ENCODE results near the gene SLC8B1.
A peak's percentile ranks its signal among the peaks of the same experiment; 100 is the strongest.
"Not testable (repeated sequence)": the region's sequence is repeated elsewhere in the genome, so short reads cannot be mapped to it uniquely, and the experiment has no call there.

The SLC8B1 gene

GRCh38 chr12:113354192-113354591 lies 19.3 kb upstream of the SLC8B1 start:
- not testable (repeated sequence) for DNase-seq

GRCh38 chr12:113351089-113351488 lies 16.2 kb upstream of the SLC8B1 start:
- DNase-seq = no peak

- no peak for DNase-seq
These were observed 14.1 kb upstream of the SLC8B1 start for GRCh38 chr12:113348849-113349536.

- peak; percentile 75 for DNase-seq
These were observed 13.0 kb upstream of the SLC8B1 start for GRCh38 chr12:113347892-113348291.

GRCh38 chr12:113347107-113347506 lies 12.2 kb upstream of the SLC8B1 start:
- DNase-seq = no peak

DNA sequence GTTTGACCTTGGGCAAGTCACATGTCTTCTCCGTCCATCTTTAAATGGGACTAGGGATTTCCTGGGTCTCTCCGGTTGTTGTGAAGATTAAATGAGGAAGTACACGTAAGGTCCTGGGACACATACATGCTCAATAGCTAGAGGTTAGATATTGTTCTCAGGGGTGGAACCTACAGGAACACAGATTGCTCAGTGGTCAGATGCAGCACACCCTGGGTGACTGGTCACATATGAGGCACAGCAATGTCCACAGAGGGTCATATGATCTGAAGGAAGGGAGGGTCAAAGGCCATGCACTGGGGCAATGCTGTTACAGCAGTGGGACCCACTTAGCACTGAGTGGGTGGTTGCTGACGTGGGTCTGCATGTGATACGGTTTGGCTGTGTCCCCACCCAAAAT lies 11.4 kb upstream of the SLC8B1 start:
- no peak for DNase-seq

DNA sequence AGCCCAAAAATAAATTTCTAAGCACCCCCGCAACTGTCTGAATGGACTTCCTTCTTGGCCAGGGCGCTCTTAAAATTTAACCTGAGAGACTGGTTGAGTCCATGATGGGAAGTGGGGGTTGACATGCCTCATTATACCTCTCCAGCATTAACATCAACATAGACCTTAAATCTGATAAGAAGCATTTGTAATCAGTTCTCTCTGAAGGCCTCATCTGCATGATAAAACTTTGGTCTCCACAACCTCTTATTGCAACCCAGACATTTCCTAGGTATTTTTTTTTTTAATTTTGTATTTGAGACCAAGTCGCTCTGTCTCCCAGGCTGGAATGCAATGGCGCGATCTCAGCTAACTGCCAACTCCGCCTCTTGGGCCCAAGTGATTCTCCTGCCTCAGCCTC lies 10.4 kb upstream of the SLC8B1 start:
- DNase-seq = no peak

DNA sequence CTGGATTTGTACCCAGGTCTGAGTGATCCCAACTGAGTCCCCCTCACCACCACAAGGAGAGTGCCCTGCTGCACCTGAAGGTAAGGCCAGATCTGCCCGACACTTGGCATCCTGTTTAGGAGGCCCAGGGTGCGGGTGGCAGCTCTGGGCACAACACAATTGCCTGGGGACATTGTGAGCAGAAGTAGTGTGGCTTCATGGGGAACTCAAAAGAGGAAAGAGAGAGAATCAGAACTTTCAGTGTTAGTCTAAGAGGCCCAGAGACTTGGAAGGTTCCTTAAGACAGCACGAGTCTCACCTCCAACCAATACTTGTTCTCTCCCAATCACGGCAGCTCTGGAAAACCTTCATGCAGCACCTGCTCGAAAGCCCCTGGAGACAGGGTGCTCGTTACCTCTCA lies 6.6 kb upstream of the SLC8B1 start:
- no peak for DNase-seq

DNA sequence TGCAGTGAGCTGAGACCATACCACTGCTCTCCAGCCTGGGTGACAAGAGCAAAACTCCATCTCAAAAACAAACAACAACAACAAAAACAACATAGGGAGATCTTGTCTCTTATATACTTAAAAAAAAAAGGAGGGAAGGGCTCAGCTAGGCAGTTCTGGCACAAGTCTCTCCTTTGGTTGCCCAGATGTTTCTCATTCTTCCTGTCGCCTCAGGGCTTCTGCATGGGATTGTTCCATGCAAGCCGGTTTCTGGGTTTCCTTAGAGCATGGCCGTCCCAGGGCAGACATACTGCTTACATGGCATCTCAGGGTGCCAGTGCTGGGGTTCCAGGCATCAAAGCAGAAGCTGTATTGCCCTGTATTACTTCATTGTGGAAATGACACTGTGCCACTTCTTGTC lies 5.2 kb upstream of the SLC8B1 start:
- DNase-seq = no peak

DNA sequence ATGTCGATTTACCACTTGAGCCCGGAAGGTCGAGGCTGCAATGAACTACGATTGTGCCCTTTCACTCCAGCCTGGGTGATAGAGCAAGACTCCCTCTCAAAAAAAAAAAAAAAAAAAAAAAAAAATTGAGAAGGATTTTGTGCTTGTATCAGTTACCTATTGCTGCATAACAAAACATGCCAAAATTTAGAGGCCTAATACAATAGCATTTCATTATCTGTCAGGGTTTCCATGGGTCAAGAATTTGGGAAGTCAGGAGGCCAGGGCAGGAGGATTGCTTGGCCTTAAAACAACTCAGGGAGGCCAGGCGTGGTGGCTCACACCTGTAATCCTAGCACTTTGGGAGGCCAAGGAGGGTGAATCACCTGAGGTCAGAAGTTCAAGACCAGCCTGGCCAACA lies 4.6 kb upstream of the SLC8B1 start:
- no peak for DNase-seq

DNA sequence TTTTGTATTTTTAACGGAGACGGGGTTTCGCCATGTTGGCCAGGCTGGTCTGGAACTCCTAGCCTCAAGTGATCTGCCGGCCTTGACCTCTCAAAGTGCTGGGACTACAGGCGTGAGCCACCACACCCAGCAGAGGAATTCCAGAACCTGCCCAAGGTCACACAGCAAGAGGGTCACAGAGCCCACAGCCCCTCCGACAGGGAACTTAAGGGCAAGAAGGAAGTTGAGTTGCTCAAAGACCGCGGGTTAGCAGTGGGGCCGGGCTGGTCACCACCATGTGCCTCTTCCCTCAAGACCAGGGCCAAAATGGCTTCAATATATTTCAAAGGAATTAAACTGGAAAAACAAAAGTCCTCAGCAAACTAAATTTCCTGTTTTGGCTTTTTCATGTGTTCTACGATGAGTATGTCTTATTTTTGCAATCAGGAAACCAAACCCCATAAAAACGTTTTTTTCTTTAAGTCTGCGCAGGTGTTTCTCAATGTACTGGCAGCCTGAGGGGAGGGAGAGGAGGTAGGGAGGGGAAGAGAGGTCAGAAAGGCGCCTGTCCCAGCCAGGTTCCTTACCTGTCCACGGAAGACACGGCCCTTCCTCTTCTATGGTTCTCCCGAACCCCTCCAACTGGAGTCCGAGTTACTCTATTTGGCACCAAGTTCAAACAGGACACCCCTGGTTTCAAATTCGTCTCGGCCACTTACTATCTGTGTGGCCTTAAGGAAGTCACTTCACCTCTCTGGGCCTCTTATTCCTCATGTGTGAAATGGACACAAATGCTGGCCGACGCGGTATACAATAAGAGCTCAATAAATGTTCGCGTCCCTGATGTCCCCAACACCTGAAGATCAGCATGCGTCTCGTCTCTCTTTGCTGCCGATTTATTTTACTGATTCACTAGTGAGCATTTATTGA lies 778 bp downstream of the SLC8B1 start:
- DNase-seq = peak; percentile 61

GRCh38 chr12:113333418-113333750 lies 1.5 kb downstream of the SLC8B1 start:
- DNase-seq = no peak

GRCh38 chr12:113332688-113333417 lies 2.1 kb downstream of the SLC8B1 start:
- DNase-seq = no peak

DNA sequence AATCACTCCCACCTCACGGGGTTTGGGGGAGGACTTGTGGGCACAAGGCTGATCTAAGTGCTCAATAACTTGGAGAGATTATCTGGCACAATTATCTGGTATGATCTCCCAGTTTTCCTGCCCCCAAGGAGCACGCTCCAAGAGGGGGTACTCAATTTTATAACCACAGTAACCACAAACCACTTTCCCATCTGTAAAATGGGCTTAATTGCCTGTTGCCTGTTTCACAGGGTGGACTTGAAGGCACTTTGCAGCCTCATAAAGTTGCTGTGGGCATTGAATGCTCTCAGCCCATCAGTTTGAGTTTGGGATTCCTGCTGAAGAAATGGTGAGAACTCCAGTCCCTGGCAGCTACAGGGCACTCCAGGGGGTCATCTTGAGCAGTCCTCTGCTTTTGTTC lies 4.4 kb downstream of the SLC8B1 start:
- no peak for DNase-seq

GRCh38 chr12:113329791-113330417 lies 5.0 kb downstream of the SLC8B1 start:
- no peak for DNase-seq

GRCh38 chr12:113329022-113329790 lies 5.7 kb downstream of the SLC8B1 start:
- DNase-seq = no peak

DNA sequence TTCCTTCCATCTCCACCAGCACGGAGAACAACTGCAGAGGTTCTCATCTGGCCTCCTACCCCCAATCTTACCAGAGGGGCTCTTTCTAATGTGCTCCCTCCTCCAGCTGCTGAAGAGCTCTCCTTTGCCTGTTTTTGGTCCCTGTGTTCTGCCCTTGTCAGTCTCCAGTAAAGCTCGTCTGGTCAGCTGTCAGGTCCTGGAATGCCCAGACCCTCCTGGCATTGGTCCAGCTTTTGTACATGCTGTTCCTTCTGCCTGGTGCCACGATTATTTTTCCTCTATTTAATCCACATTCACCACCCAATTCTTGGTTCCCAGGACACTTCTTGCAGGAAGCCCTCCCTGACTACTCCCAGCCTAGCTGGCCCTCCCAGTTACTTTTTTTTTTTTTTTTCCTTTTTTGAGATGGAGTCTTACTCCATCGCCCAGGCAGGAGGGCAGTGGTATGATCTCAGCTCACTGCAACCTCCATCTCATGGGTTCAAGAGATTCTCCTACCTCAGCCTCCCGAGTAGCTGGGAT lies 6.5 kb downstream of the SLC8B1 start:
- DNase-seq = no peak

GRCh38 chr12:113326775-113327395 lies 8.0 kb downstream of the SLC8B1 start:
- no peak for DNase-seq

- DNase-seq = no peak
These were observed 9.0 kb downstream of the SLC8B1 start for GRCh38 chr12:113325916-113326315.

DNA sequence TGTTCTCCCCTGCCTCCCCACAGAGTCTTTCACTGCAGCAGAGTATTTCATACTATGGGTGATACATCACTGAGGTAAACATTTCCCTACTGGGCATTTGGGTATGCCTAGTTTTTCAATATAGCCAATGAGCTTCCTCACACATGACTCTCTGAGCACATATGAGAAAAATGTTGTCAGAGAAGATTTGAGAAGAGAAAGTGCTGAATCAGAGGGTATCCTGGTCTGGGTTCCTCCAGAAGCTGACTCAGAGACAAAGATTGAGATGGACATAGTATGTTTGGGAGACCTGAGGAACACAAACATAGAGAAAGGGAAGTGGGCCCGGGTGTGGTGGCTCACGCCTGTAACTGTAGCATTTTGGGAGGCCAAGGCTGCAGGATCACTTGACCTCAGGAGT lies 12.6 kb downstream of the SLC8B1 start:
- no peak for DNase-seq

GRCh38 chr12:113320401-113320800 lies 14.5 kb downstream of the SLC8B1 start:
- DNase-seq = no peak
